PC-9 (cell line): Measurements from ENCODE around the gene MGRN1. TPM values are rescaled to one million over a fixed set of nuclear protein-coding genes. Genes with fewer than 3 reads are reported as not detected.

Source experiments
- BruUV-seq: library from RNA; stranded (reverse); fragments of 400-500 nt; replicated peaks from 2 replicates; lab custom pipeline; 2021; lab: Mats Ljungman, UMichigan
- CTCF ChIA-PET: fragments of 300-600 bp; sonication (Branson Sonifier 250); formaldehyde crosslinking; loops from one replicate; lab custom pipeline; 2022; ENCODE audit warnings: antibody characterized with exemption; lab: Charles Lee
- POLR2A ChIA-PET: fragments of 300-600 bp; sonication (Branson Sonifier 250); formaldehyde crosslinking; loops from one replicate; lab custom pipeline; 2022; ENCODE audit warnings: antibody characterized with exemption; ENCODE audit not compliant: unreplicated experiment; lab: Charles Lee
- DNase-seq, 2 experiments: peaks; one replicate each; pipeline versions ENCODE4 v3.0.0 to v3.0.0-alpha.2; 2015 to 2022; ENCODE audit warnings: mixed read lengths in 1 of 2
- H2AFZ ChIP-seq: fragments of 200-600 bp; sonication (generic); 2 replicates; pipeline ENCODE4 v1.8.1; 2017; ENCODE audit warnings: antibody characterized with exemption
- H3F3A ChIP-seq: fragments of 200-600 bp; sonication (generic); 2 replicates; pipeline ENCODE4 v1.8.1; 2017; ENCODE audit warnings: antibody characterized with exemption, mild to moderate bottlenecking, low read depth; ENCODE audit not compliant: insufficient read depth
- H3K27ac ChIP-seq: fragments of 200-600 bp; sonication (generic); 2 replicates; pipeline ENCODE4 v1.6.1; 2016; ENCODE audit warnings: mixed run types
- H3K27me3 ChIP-seq: fragments of 200-600 bp; sonication (generic); 2 replicates; pipeline ENCODE4 v1.6.1; 2016; ENCODE audit warnings: low read depth, mixed run types; ENCODE audit not compliant: insufficient read depth
- H3K36me3 ChIP-seq: fragments of 200-600 bp; sonication (generic); 2 replicates; pipeline ENCODE4 v1.6.1; 2016; ENCODE audit warnings: low read depth, mixed run types
- H3K4me1 ChIP-seq: fragments of 200-600 bp; sonication (generic); replicated peaks from 2 replicates; pipeline ENCODE4 v1.6.1; 2016; ENCODE audit warnings: mixed run types; ENCODE audit not compliant: insufficient read depth
- H3K4me2 ChIP-seq: fragments of 200-600 bp; sonication (generic); 2 replicates; pipeline ENCODE4 v1.6.1; 2017; ENCODE audit warnings: mixed run types
- H3K4me3 ChIP-seq: fragments of 200-600 bp; sonication (generic); 2 replicates; pipeline ENCODE4 v1.6.1; 2016; ENCODE audit warnings: mixed run types
- H3K79me2 ChIP-seq: fragments of 200-600 bp; sonication (generic); 2 replicates; pipeline ENCODE4 v1.6.1; 2017; ENCODE audit warnings: low read depth, mixed run types
- H3K9me2 ChIP-seq: fragments of 200-600 bp; sonication (generic); 2 replicates; pipeline ENCODE4 v1.8.1; 2017; ENCODE audit warnings: mild to moderate bottlenecking; ENCODE audit not compliant: insufficient read depth
- H3K9me3 ChIP-seq: fragments of 200-600 bp; sonication (generic); 2 replicates; pipeline ENCODE4 v1.8.1; 2016; ENCODE audit warnings: low read depth; ENCODE audit not compliant: insufficient read depth
- H4K20me1 ChIP-seq: fragments of 200-600 bp; sonication (generic); 2 replicates; pipeline ENCODE4 v1.8.1; 2017; ENCODE audit not compliant: insufficient read depth
- CTCF ChIP-seq: fragments of 200-600 bp; sonication (generic); conservative IDR thresholded peaks from 2 replicates; pipeline ENCODE4 v1.6.1; 2017; ENCODE audit warnings: mixed run types, antibody characterized with exemption, mild to moderate bottlenecking, moderate library complexity
- EZH2 ChIP-seq: fragments of 200-600 bp; sonication (generic); IDR thresholded peaks from 2 replicates; pipeline ENCODE4 v1.8.0; 2017; ENCODE audit warnings: antibody characterized with exemption, low read depth
- intact Hi-C: fragments of 100-400 bp; cut with micrococcal nuclease; formaldehyde crosslinking; loops from one replicate; pipeline ENCODE4 v1.10.0; 2022; ENCODE audit not compliant: unreplicated experiment
- total RNA-seq: library from RNA; stranded (reverse); gene quantifications from 2 replicates; pipeline ENCODE4 v1.2.3, GENCODE V29; 2021

The MGRN1 gene
- total RNA-seq, 1 experiment from 2014 or later, result 70.4 TPM

DNA sequence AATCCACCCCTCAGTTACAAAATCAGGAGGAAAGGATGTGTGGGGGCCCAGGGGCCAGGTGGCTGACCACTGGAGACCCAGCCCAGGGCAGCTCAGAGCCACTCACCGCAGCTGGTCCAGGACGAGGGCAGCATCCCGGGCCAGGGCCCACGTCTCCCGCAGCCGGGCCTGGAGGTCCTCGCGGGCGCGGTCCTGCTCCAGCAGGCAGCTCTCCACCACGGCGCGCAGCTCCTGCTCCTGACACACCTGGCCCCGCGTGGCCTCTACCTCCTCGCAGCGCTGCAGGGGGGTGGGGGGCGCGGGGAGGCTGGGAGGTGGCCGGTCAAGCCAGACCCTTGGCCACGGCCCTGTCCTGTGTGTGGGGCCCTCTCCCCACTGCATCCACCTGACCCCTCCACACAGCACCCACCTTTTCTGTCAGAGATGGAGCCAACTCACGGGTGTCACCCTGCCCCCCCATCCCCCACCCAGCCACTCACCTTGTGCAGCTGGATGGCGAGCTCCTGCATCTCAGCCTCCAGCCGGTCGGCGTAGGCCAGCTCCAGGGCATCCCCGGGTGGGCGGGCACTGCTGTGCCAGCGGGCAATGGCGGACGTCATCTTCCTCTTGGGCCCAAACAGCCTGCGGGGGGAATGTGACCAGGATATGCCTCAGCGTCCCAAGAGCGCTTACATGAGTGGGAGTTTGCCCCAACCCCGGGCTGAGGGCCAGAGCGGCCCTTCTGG is 73.9 kb downstream of the MGRN1 start:
- Histone ChIP-seq H3K9me2 (no peaks in the 10 kb centered on the region), H3K4me1 (peaks cover 5% of the 10 kb centered on the region; the same call in 1 of the 2 replicates), H3F3A (peaks cover 9% of the 10 kb centered on the region; the same call in 1 of the 2 replicates), H3K9me3 (no peaks in the 10 kb centered on the region), H4K20me1 (peaks cover 3% of the 10 kb centered on the region; the same call in 1 of the 2 replicates), H3K27ac (no peak overlapping the region), H3K36me3 (no peaks in the 10 kb centered on the region; the same call in 1 of the 2 replicates), H3K4me2 (no peak overlapping the region), H3K27me3 (no peaks in the 10 kb centered on the region), H3K4me3 (no peak overlapping the region), H3K79me2 (peaks cover 3% of the 10 kb centered on the region; the same call in 1 of the 2 replicates), H2AFZ (no peak overlapping the region)
- CTCF ChIA-PET, result no interaction called here
- intact Hi-C loops, result no loop called here
- no peak for DNase-seq
- no TSS peak for BruUV-seq
- TF ChIP-seq EZH2 (no peak), CTCF (no peak)
- POLR2A ChIA-PET, result no interaction called here

DNA sequence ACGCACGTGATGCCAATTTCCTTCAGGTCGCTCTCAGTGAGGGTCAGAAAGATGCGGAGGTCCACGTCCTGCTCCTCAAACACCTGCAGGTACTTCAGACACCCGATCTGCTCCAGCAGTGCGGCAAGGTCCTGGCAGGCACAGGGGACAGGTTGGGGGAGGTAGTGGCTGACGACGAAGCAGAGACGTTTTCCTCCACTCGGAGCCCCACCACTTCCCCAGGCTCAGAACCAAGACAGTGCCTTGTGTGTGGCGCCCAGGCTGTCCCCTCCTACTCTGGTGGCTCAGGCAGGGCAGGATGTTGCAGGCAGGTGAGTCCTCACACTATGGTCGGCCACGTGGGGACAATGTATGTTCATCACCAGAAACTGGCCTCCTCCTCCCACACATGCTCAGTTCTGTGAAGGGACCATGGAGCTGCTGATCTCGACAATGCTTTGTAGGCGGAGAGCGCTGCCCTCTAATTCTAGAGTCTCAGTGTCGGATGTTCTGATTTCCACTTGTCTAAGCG is 74.5 kb downstream of the MGRN1 start:
- Histone ChIP-seq H3K4me1 (peaks cover 5% of the 10 kb centered on the region; the same call in 1 of the 2 replicates), H3F3A (peaks cover 9% of the 10 kb centered on the region; the same call in 1 of the 2 replicates), H3K27me3 (no peaks in the 10 kb centered on the region), H3K4me3 (no peak overlapping the region), H3K27ac (no peak overlapping the region), H3K79me2 (no peaks in the 10 kb centered on the region), H3K9me3 (no peaks in the 10 kb centered on the region), H3K36me3 (no peaks in the 10 kb centered on the region; the same call in 1 of the 2 replicates), H3K4me2 (no peak overlapping the region), H4K20me1 (peaks cover 3% of the 10 kb centered on the region; the same call in 1 of the 2 replicates), H3K9me2 (no peaks in the 10 kb centered on the region), H2AFZ (no peak overlapping the region)
- ChIA-PET CTCF (no interaction called here), POLR2A (no interaction called here)
- intact Hi-C loops, result no loop called here
- no TSS peak for BruUV-seq
- no peak for DNase-seq
- TF ChIP-seq EZH2 (no peak), CTCF (no peak)

DNA sequence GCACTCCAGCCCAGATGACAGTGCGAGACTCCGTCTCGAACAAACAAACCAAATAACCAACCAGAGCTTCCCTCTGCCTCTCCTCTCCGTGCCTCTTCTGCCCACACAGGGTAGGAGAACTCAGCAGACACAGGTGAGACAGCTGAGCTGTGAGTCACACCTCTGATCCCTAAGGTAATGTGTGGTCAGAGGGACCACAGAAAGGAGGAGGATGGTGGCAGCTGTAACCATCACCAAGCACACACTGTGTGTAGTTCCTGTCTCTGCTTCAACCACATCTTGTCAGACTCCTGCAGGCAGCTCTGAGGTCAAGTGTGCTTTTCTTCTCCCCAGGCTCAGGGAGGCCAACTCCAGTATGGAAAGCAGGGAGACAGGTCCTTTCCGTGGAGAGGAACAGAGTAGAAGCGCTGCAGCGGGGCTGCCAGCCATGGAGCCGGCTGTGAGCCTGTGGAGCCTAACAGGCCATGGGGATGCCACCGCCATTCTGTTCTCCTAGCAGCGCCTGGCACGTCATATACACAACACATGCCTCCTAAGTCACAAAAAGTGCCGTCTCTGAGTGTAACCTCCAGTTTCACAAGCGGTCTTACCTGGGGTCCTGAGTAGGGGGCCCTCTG is 75.9 kb downstream of the MGRN1 start:
- CTCF ChIA-PET, result interaction anchor here (0.6 kb wide), 1 partner anchor 194 kb away, joined by 9 read pairs; no protein-coding TSS in a partner anchor
- no peaks in the 10 kb centered on the region; the same call in 1 of the 2 replicates for H3K36me3 ChIP-seq
- DNase-seq, result no peak
- no peak overlapping the region for H3K27ac ChIP-seq
- H3F3A ChIP-seq, result peaks cover 9% of the 10 kb centered on the region; the same call in 1 of the 2 replicates
- no peaks in the 10 kb centered on the region for H3K9me2 ChIP-seq
- TF ChIP-seq EZH2 (no peak), CTCF (no peak)
- H3K4me1 ChIP-seq, result no peaks in the 10 kb centered on the region
- H3K79me2 ChIP-seq, result no peaks in the 10 kb centered on the region
- intact Hi-C loops, result no loop called here
- no peaks in the 10 kb centered on the region for H3K27me3 ChIP-seq
- no peak overlapping the region for H3K4me2 ChIP-seq
- H2AFZ ChIP-seq, result no peak overlapping the region
- no TSS peak for BruUV-seq
- POLR2A ChIA-PET, result no interaction called here
- H3K9me3 ChIP-seq, result no peaks in the 10 kb centered on the region
- H4K20me1 ChIP-seq, result no peaks in the 10 kb centered on the region
- H3K4me3 ChIP-seq, result no peak overlapping the region
